Measurements from ENCODE around the gene PLXNB2.

GRCh38 chr22:50313600-50313999, 6.2 kb upstream of the PLXNB2 start:
- no peak for TF ChIP-seq GATA2 (IDR thresholded peaks at IDR 0.05; ENCODE audit: low read depth, low read length)
- TF ChIP-seq GATA3 (IDR thresholded peaks at IDR 0.05; ENCODE audit: low read depth, low read length) = no peak

All from SH-SY5Y (cell line).